HG02588 (cell line): ENCODE results near the gene TMEM140.
"Not testable (repeated sequence)": the region's sequence is repeated elsewhere in the genome, so short reads cannot be mapped to it uniquely, and the experiment has no call there.

Experiments used
- ATAC-seq: cut with Tn5 transposase; IDR thresholded peaks from one replicate; pipeline ENCODE4 v1.9.1; 2021; ENCODE audit warnings: mild to moderate bottlenecking, moderate library complexity; ENCODE audit not compliant: unreplicated experiment

Gene TMEM140

DNA sequence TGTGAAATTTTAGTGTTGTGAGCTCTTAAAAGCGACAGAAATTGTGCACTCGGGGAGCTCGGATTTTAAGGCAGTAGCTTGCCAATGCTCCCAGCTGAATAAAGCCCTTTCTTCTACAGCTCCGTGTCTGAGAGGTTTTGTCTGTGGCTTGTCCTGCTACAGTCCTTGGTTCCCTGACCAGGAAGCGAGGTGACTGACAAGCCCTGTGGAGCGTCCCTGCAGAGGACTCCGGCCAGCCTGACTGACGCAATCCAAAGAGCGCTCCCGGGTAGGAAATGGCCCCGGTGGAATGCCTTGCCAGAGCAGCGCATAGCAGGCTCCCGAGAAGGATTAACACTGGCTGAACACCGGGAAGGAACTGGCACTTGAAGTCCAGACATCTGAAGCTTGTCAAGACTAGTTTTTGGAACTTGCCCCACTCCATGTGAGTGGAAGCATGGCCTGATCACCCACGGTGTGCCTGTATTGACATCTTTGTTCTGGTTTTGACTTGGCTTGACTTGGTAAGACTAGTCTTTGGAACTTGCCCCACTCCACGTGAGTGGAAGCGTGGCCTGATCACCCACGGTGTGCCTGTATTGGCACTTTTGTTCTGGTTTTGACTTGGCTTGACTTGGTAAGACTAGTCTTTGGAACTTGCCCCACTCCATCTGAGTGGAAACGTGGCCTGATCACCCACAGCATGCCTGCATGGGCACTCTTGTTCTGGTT, 23.9 kb downstream of the TMEM140 start:
- ATAC-seq, result not testable (repeated sequence)

DNA sequence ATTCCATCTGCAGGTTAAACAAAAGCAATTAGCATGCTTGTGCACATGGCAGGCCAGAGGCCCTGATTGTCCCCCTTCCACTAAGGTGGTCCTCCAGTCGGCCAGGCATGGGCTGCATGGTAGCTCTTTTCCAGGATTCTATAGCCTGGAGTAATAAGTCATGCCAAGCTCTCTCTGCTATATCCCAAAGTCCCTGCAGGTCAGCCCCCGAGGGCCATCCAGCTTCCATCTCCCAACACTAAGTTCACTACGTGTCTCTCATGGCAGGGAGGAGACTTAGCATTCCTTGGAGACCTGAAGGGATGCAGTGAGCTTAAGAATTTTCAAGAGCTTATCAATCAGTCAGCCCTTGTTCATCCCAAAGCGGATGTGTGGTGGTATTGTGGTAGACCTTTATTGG, 26.0 kb downstream of the TMEM140 start:
- not testable (repeated sequence) for ATAC-seq

DNA sequence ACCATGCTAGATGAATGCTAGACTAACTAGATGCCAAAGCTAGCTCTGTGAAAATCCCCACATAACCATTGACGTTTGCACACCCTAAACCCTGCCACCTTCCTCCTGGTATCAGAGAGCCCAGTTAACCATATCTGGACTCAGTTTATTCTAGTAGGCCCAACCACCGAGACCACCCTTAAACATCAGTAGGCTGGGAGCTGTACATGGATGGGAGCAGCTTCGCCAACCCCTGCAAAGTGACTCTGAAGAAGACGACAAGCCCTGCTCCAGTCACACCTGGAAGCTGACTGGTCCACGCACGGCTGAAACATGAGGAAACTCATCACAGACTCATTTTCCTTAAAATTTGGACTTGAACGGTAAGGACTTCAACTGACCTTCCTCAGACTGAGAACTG, 27.1 kb downstream of the TMEM140 start:
- no peak for ATAC-seq

DNA sequence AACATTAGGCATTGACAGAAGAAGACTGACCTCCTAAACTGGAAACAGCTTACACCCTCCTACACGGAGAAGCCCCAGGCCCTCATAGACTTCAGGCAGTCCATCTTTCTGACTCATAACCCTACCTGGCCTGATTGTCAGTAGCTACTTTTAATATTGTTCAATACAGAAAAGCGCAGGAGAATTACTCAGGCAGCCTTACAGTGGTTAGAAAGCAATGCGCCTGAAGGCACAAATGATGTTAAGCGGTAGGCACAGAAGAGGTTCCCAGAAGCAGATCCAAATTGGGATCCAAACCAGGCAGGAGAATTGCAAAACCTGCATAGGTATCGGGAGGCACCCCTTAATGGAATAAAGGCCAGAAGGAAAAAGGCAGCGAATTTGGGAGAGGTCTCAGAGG, 28.1 kb downstream of the TMEM140 start:
- ATAC-seq, result no peak

DNA sequence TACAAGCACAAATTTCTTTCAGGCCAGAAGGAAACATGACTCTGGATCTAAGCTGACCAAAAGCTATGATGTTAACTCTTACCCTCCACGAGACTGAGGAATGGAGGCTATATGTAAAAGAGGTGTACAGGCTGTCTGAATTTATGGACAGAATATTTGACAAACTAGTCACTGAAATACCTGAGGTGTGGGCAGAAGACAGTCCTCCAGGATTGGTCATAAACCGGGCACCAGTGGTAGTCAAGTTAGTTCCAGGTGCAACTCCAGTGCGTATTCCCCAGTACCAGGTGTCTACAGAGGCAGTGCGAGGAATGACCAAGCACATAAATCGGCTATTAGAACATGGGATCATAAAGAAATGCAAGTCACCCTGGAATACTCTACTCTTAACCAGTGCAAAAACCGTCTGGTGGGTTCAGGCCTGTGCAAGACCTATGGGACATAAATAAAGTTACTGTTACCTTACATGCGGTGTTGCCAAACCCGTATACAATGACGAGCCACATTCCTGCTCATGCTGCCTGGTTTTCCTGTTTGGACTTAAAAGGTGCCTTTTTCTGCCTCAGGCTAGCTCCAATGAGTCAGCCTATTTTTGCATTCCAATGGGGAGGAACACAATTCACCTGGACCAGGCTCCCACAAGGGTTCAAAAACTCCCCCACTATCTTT, 29.3 kb downstream of the TMEM140 start:
- ATAC-seq, result no peak

DNA sequence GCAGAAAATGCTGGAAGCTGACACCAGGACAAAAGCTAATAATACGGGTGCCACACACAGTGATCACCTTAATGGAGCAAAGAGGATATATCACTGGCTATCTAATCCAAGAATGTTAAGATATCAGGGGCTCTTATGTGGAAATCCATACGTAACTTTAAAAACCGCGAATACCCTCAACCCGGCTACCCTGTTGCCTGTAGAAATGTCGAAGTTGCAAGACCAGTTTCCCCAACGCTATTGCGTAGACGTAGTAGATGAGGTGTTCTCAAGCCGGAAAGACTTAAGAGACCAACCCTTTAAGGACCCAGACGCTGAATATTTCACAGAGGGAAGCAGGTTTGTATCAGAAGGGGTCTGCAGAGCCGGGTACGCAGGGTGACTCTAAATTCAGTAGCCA, 30.5 kb downstream of the TMEM140 start:
- ATAC-seq, result no peak

DNA sequence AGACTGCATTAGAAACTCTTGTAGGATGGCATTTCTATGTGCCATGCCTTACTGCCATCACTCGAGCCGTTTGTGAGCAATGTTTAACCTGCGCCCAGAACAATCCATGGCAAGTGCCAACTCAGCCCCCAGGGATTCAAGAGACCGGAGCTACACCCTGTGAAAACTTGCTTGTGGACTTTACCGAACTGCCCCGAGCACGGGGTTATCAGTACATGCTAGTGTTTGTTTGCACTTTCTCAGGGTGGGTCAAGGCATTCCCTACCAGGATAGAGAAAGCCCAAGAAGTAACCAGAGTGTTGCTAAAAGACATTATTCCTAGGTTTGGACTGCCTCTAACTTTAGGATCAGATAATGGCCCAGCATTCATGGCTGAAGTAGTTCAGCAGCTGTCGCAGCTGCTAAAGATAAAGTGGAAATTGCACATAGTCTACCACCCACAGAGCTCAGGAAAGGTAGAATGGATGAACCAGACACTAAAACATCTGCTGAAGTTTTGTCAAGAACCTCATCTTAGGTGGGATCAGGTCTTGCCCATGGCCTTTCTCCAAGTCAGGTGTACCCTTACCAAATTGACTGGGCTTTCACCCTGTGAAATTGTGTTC, 31.6 kb downstream of the TMEM140 start:
- ATAC-seq, result no peak

DNA sequence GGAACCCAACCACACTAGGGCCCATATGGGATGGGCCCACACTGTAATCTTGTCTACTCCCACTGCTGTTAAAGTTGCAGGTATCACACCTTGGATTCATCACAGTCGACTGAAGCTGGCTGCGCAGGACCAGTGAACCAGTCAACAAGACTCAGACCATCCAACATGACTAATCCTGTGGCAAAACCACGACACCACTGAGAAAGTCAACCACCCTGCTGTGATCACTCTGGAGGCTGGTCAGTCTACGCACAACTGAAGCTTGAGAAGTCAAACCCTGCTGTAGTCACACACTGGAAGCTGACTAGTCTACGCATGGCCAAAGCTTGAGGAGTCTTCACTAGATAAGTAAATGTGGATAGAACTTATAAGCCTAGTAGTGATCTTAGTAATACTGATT, 32.2 kb downstream of the TMEM140 start:
- ATAC-seq, result no peak

DNA sequence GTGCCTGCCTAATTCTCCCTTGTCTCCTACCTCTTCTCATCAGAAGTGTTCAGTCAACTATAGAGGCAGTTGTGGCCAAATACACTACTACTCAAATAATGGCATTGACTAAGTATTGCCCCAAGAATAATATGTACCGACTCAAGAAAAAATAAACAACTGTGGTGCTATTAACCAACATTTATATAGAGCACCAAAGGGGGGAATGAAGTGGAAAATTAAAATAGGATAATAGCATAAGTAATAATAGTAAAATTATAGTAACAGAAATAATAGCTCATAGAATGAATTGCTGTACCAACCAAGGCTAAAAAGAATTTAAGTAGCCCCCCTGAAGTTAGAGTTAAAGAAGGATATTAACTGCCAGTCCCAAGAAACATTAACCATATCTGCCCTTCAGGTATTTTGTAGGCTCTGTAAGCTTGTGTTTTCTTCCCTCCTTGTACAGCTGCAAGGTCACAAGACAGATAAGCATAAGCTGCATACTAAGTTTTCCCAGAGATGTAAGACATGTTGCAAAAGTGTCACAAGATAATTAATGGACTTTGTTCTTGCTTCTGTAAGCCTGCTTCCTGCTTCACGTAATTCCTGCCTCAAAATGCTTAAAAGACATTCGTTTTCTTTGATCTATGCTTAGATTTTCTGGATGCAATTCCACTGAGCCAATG, 33.5 kb downstream of the TMEM140 start:
- ATAC-seq, result no peak

DNA sequence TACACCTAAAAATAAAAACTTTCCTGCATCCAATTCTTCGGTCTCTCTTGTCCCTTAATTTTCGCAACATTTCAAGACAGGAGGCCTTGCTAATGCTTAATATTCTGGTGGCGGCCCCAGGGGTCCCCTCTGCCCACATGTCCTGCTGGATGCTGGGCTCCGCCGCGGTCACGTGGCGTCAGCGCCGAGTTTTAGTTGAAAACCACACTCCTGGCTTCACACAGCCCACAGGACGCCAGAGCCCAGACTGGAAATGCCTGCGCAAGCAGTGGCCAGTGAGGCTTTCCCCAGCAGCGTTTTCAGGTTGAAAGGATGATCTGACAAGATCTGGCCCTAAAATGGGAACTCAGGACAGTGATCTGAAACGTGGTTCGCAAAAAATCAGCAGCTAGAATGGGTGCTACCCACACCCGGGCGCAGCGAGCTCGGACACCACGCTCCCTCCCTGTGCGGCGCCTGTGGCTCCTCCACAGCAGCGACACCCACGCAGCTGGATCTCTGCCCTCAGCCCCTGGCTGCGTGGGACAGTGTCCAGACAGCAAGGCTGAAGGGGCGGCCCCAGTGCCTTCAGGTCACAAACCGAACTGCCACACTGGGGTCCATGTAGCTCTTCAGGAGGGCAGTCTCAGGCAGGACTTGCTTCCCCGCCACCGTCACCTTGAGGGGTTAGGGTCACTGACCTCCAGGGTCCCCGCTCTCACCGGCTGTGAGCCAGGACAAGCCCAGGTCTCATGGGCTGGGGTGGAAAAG, 34.2 kb downstream of the TMEM140 start:
- ATAC-seq, result no peak

DNA sequence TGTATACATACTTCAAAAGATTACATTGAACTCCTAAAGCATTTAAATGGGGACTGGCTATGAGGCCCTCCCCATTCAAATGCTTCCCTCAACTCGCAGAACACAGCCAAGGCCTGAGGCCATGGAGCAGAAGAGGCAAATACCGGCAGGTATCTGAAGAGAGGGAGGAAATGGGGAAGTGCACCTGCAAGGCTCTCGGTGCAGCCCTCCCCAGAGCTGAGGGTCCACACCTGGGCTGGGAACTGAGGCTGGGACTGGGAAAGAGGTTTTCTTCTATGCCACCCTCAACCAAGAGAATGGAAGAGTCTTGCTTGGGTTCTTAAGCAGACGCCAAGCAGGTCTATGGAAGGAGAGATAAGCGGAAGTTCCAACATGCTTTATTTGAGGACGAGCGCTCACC, 35.6 kb downstream of the TMEM140 start:
- no peak for ATAC-seq

DNA sequence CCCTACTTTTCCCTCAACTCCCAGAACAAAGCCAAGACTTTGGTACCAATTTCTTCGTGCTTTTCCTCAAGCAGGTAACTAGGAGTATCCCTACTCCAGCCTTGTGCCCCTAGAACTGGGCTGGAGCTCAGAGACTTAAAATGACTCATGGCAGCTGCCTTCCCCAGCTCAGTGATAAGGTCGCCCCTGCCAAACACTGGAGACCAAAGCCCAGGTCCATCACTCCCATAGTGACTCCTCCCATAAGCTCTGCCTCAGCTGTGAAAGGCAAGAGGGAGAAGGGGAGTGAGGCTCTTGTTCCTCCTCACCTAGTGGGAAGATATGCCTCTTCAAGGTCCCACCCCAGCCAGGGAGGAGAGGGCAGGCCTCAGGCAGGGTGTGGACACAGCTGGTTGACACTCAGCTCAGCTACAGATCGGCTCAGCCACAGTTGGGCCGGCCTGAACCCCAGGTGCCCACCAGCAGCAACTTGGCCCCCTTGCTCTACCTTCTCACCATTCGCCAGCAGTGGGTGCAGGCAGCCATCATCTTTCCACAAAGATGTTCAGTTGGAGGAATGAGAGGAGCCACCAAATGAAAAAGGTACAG, 36.5 kb downstream of the TMEM140 start:
- no peak for ATAC-seq

DNA sequence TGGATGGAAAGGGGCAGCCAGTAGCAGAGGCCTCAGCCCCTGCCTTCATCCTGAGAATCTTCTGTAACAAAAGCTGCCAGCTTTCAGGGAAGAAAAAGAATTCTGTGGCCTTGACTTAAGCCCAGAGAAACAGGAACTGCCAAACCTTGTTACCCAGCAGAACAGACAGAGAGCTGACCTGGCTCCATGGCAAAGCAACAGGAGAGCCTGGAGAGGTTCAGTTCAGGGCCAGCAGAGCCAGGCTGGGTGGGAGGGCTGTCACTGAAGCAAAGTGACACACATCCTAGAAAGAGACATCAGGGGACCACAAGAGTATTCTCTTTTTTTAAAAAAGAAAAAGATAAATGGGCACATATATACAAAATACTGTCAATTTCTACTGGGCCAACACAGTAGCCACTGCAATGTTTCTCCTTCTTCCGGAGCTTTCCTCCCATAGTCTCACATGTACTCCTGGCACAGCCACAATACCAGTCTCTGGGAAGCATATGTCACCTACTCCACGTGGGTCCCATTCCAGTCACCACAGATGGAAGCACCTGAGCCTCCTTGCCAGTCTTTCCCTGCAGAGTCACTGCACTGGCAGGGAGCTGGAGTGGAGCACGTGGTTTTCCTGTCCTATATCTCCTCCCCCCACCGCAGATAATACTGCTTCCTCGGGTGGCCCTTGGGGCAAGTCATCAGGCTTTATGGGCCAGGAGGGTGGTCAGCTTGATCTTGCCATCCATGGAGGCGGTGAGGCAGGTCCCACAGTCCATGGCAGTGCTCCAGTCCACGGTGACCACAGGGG, 37.8 kb downstream of the TMEM140 start:
- ATAC-seq, result no peak

DNA sequence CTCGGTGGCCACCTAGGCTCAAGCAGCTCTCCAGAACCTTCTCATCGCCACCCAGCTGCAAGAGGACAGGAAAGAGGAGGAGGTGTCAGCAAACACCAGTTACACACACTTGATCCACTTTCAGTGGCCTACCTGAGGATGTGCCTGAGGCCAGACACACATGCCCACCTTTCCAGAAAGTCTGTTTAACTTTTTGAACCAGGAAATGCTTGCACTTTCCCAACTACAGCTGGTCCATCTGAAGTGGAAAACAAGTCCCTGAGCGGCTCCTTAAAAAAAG, 38.3 kb downstream of the TMEM140 start:
- ATAC-seq, result no peak

DNA sequence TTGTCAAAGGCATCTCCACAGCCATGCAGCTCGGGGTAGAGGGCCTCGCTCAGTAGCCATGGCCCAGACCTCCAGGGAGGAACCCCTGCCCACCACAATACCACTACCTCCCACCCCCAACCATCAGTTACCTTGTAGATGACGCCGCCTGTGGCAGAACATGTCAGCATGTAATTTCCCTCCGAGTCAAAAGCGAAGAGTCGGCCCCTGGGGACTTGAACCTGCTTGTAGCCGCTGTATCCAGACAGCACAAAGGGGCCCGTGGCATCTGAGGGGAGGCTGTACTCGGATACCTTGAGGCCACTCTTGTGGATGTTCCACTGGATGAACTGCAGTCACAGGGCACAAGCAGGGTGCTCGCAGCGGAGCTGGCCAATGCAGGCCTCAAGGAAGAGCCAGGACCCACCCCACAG, 39.0 kb downstream of the TMEM140 start:
- peak; percentile 45 for ATAC-seq

DNA sequence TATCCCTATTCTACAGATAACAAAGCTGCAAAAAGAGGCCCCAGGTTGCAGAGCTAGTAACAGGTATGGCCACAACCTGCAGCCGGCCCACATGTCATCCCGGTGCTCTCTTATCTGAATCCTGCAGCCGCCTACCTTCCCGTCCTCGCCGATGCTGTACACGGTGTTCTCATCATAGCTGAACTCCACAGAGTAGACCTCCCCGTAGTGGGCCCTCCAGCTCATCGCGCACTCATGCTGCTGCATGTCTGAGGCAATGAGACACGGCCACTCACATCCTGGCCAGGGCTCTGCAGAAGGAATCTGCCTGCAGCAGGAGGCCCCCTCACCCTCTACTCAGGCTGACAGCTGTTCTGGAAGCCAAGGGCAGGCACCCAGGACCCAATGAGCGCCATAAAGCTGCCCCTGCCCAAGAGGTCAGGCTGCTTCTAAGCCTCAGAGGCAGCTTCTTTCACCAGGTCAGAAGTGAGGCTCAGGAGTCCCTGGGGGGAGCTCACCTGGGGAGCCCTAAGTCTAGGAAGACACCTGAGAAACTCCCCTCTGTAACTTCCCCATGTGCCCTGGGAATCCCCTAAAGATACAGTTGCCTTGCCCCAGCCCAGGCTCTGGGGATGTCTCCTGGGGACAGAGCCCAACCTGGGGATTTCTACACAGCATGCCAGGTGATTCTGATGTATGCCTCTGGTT, 40.6 kb downstream of the TMEM140 start:
- peak; percentile 53 for ATAC-seq

DNA sequence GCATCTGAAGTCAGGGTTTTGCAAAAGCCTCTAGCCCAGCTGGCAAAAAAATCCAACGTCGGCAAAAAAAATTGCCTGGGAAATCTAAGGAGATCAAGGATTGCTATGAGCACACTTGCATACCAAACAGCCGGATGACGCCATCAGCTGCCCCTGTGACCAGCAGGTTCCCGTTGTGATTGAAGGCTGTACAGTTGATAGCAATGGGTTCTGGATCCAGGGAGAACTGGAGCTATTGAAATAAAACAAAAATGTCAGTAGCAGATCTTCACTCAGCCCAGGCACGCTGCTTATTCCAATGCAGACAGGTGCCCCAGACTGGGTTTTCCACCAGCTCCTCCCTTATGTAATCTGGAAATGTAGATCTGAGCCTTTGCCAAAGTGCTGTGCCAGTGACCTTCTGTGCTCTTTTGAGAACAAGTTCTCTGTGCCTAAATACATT, 41.4 kb downstream of the TMEM140 start:
- no peak for ATAC-seq

DNA sequence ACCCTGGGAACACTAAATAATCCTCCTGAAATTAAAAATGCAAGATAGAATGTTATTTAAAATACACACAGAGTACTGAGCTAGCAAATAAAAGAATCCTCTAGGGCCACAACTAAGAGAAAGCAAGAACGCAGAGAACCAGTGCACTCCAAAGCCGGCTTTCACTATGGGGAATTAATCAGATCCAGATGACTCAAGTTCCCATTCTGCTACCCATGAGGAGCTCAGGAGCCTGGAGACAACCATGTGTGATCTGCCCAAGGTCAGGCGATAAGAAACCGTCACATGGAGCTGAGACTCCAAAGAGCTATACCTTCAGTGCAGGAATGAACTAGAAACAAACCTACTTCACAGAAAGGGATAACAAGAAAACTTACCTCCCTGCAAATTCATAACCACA, 42.1 kb downstream of the TMEM140 start:
- no peak for ATAC-seq

DNA sequence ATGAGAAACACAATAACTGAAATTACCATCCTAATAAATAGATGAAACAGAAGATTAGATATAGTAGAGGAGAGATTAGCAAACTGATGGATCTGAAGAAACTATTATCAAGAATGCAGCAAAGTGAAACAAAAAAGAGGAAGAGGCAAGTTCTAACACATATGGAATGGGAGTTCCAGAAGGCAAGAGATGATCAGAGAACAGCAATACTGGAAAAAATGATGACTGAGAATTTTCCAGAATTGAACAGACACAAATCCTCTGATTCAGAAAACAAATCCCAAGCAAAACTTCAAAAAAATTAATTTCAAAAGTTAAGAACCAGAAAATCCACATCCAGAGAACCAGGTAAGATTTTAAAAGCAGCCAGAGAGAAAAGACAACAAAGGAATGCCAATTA, 42.8 kb downstream of the TMEM140 start:
- no peak for ATAC-seq
